Activated gamma-delta T cell (primary cell): Measurements from ENCODE around the gene STX1A.
"Not testable (repeated sequence)": the region's sequence is repeated elsewhere in the genome, so short reads cannot be mapped to it uniquely, and the experiment has no call there.

Experiments
- DNase-seq: peaks from one replicate; lab custom pipeline; 2025; lab: John Stamatoyannopoulos, UW

The STX1A gene

GRCh38 chr7:73735528-73735905 lies 16.0 kb upstream of the STX1A start:
- no peak for DNase-seq

GRCh38 chr7:73734619-73735527 lies 15.4 kb upstream of the STX1A start:
- DNase-seq = no peak

- no peak for DNase-seq
These were observed 12.9 kb upstream of the STX1A start for GRCh38 chr7:73732397-73732796.

GRCh38 chr7:73730485-73730884 lies 11.0 kb upstream of the STX1A start:
- DNase-seq = no peak

- DNase-seq = no peak
These were observed 9.1 kb upstream of the STX1A start for GRCh38 chr7:73728551-73728950.

- no peak for DNase-seq
These were observed 8.5 kb upstream of the STX1A start for GRCh38 chr7:73727952-73728351.

GRCh38 chr7:73726083-73726466 lies 6.6 kb upstream of the STX1A start:
- DNase-seq = no peak

GRCh38 chr7:73723813-73724212 lies 4.3 kb upstream of the STX1A start:
- DNase-seq = no peak

- DNase-seq = no peak
These were observed 3.3 kb upstream of the STX1A start for GRCh38 chr7:73722785-73723184.

- not testable (repeated sequence) for DNase-seq
These were observed 2.7 kb upstream of the STX1A start for GRCh38 chr7:73722182-73722581.

- no peak for DNase-seq
These were observed 1.9 kb upstream of the STX1A start for GRCh38 chr7:73721377-73721817.

- DNase-seq = not testable (repeated sequence)
These were observed 974 bp upstream of the STX1A start for GRCh38 chr7:73720443-73720842.

- no peak for DNase-seq
These were observed 319 bp upstream of the STX1A start for GRCh38 chr7:73719806-73720169.

- DNase-seq = no peak
These were observed 1.0 kb downstream of the STX1A start for GRCh38 chr7:73718438-73718881.

- peak; percentile 31 for DNase-seq
These were observed 1.5 kb downstream of the STX1A start for GRCh38 chr7:73717991-73718405.

- DNase-seq = no peak
These were observed 2.3 kb downstream of the STX1A start for GRCh38 chr7:73717025-73717807.

GRCh38 chr7:73716318-73716890 lies 3.1 kb downstream of the STX1A start:
- no peak for DNase-seq

- DNase-seq = no peak
These were observed 3.7 kb downstream of the STX1A start for GRCh38 chr7:73715648-73716317.

GRCh38 chr7:73713319-73713718 lies 6.2 kb downstream of the STX1A start:
- not testable (repeated sequence) for DNase-seq

- DNase-seq = no peak
These were observed 6.7 kb downstream of the STX1A start for GRCh38 chr7:73712773-73713172.

- no peak for DNase-seq
These were observed 10.4 kb downstream of the STX1A start for GRCh38 chr7:73708961-73709549.
